ENCODE measurements around the gene LRP2.

DNA sequence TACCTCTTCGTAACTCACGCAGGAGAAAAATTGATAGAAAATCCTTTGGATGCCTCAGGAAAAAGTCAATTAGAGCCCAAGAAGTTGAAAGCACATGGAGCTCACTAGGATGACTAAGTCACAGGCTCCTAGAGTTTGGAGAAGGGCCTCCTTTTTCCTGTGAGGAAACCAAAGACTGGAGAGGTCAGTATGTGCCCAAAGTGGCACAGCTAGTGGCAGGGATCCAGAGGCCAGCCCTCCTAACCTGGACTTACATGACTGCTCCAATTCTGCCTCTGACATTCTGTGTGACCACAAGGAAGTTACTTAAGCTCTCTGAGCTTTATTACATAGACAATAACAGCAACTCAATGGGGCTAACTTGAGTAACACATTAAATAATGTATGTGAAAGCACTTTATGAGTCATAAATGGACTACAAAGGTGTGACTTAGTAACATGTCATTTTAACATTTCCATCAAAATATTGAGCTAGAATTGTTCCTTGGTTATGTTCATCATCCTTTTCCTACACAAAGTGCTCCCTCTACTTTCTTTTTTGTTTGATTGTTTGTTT lies 201.3 kb downstream of the LRP2 start:
- TF ChIP-seq POLR2A (IDR thresholded peaks at IDR 0.05) (no peak), EP300 (IDR thresholded peaks at IDR 0.05) (no peak)
- TF ChIP-seq, protein P1, sequence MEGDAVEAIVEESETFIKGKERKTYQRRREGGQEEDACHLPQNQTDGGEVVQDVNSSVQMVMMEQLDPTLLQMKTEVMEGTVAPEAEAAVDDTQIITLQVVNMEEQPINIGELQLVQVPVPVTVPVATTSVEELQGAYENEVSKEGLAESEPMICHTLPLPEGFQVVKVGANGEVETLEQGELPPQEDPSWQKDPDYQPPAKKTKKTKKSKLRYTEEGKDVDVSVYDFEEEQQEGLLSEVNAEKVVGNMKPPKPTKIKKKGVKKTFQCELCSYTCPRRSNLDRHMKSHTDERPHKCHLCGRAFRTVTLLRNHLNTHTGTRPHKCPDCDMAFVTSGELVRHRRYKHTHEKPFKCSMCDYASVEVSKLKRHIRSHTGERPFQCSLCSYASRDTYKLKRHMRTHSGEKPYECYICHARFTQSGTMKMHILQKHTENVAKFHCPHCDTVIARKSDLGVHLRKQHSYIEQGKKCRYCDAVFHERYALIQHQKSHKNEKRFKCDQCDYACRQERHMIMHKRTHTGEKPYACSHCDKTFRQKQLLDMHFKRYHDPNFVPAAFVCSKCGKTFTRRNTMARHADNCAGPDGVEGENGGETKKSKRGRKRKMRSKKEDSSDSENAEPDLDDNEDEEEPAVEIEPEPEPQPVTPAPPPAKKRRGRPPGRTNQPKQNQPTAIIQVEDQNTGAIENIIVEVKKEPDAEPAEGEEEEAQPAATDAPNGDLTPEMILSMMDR (IDR thresholded peaks at IDR 0.05) = no peak

Measured in upper lobe of left lung (tissue), 4 donors.